ENCODE results near the gene FOXP1.
"Not testable (repeated sequence)": the region's sequence is repeated elsewhere in the genome, so short reads cannot be mapped to it uniquely, and the experiment has no call there.

FOXP1 gene

GRCh38 chr3:71438904-71439303 is 144.6 kb downstream of the FOXP1 start:
- in situ Hi-C loops (cut with MboI; ENCODE audit: low pct_unique_long_range_greater_than_20kb, low sequenced_read_pairs, unreplicated experiment), result no loop called here

GRCh38 chr3:71438071-71438685 is 145.3 kb downstream of the FOXP1 start:
- DNase-seq (ENCODE audit: low spot score), result no peak
- no peak for TF ChIP-seq CTCF (IDR thresholded peaks at IDR 0.05; ENCODE audit: extremely low read depth, insufficient read depth, missing control alignments)
- in situ Hi-C loops (cut with MboI; ENCODE audit: low pct_unique_long_range_greater_than_20kb, low sequenced_read_pairs, unreplicated experiment), result no loop called here

More at GRCh38 chr3:71438904-71439303, 144.6 kb downstream of the FOXP1 start:
- no peak for TF ChIP-seq CTCF (IDR thresholded peaks at IDR 0.05; ENCODE audit: extremely low read depth, insufficient read depth, missing control alignments)
- DNase-seq (ENCODE audit: low spot score), result no peak

- TF ChIP-seq CTCF (IDR thresholded peaks at IDR 0.05; ENCODE audit: extremely low read depth, insufficient read depth, missing control alignments), result no peak
- no peak for DNase-seq (ENCODE audit: low spot score)
- in situ Hi-C loops (cut with MboI; ENCODE audit: low pct_unique_long_range_greater_than_20kb, low sequenced_read_pairs, unreplicated experiment), result no loop called here
Measured at GRCh38 chr3:71436337-71436736, 147.2 kb downstream of the FOXP1 start.

- DNase-seq (ENCODE audit: low spot score); in situ Hi-C loops (cut with MboI; ENCODE audit: low pct_unique_long_range_greater_than_20kb, low sequenced_read_pairs, unreplicated experiment): not testable (repeated sequence)
Measured at GRCh38 chr3:71435836-71436235, 147.7 kb downstream of the FOXP1 start.

- no peak for DNase-seq (ENCODE audit: low spot score)
Measured at GRCh38 chr3:71433631-71434030, 149.9 kb downstream of the FOXP1 start.

GRCh38 chr3:71432044-71432975 is 151.2 kb downstream of the FOXP1 start:
- no peak for DNase-seq (ENCODE audit: low spot score)
- TF ChIP-seq CTCF (IDR thresholded peaks at IDR 0.05; ENCODE audit: extremely low read depth, insufficient read depth, missing control alignments), result no peak
- in situ Hi-C loops (cut with MboI; ENCODE audit: low pct_unique_long_range_greater_than_20kb, low sequenced_read_pairs, unreplicated experiment), result no loop called here

More at GRCh38 chr3:71433631-71434030, 149.9 kb downstream of the FOXP1 start:
- in situ Hi-C loops (cut with MboI; ENCODE audit: low pct_unique_long_range_greater_than_20kb, low sequenced_read_pairs, unreplicated experiment), result no loop called here
- no peak for TF ChIP-seq CTCF (IDR thresholded peaks at IDR 0.05; ENCODE audit: extremely low read depth, insufficient read depth, missing control alignments)

Data from GM13977 (cell line).